GM21390 (cell line): ENCODE measurements around the gene PARD3.

ENCODE experiments used
- ATAC-seq: cut with Tn5 transposase; IDR thresholded peaks from one replicate; pipeline ENCODE4 v1.9.1; 2021; ENCODE audit not compliant: unreplicated experiment

PARD3 gene

DNA sequence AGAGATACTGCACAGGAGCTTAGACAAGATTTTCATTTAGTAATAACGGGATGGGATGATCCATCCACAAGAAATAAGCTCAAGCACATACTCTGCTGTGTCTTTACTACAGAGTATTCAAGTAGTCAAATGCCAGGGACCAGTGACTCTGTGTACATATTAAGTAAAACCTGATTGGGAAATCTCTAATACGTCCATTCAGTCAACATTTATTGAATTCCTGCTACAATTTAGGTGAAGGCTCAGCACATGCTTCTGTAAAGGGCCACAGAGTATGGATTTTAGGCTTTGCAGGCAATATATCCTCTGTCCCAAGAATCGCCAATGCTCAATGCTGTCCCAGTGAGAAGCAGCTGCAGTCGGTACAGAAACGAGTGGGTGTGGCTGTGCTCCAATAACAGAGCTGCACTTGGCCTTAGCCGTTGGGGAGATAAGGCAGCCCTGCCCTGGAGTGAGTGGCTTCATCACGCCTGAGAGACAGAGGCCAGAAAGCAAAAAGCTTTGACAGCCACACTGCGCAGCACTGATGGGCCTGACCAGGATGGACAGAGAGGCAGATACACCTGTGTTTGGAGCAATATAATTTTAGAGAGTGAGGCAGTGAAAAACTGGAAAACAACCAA is 186.8 kb downstream of the PARD3 start:
- no peak for ATAC-seq

DNA sequence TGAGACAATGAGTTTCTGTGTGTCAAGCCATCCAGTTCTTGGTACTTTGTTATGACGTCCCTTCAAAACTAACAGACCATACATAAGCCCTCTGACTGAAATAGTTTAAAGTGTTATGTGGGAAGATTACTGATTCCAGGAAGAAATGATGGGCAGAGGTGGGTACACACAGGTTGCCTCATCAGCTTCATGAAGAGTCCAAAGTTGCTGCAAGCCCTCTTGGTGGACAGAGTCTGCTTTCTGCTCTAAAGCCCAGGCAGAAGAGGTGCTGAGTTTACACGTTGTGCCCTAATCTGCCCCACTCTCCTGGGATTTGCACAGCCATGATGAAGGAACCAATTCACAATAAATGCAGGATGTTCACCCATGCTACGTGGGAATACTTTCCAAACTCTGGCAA is 187.4 kb downstream of the PARD3 start:
- no peak for ATAC-seq

DNA sequence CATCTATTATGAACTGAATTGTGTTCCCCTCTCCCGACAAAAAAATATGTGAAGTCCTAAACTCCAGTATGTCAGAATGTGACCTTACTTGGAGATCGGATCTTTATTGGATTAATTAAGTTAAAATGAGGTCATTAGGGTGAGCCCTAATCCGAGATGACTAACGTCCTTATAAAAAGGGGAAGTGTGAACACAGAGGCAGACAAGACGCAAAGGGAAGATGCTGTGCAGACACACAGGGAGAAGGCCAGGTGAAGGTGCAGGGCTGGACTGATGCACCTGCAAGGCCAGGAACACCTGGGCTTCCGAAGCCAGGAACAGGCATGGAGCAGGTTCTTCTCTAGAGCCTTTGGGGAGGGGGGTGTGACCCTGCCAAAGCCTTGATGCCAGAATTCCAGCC is 187.8 kb downstream of the PARD3 start:
- no peak for ATAC-seq

GRCh38 chr10:34626158-34626880 is 188.8 kb downstream of the PARD3 start:
- ATAC-seq = no peak

- no peak for ATAC-seq
These were observed 190.6 kb downstream of the PARD3 start for GRCh38 chr10:34624323-34625153.

DNA sequence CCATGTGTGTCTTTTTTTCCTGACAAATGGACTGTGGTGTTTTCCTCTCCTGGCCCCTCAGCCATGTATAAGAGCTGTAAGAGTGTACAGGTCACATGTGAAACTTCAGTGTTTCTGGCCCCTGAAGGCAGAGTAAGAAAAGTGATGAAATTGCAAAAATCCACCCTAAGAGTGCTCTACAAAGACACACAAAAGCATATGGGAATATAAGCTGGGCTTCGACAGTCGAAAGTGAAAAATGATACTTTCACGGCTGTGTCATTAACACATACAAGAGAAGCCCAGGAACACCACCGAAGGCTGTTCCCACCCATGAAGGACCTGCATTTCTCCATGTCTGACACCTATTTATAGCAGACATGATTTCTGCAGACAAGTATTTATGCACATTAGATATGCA is 192.2 kb downstream of the PARD3 start:
- no peak for ATAC-seq

GRCh38 chr10:34618611-34619010 is 196.5 kb downstream of the PARD3 start:
- ATAC-seq = no peak

DNA sequence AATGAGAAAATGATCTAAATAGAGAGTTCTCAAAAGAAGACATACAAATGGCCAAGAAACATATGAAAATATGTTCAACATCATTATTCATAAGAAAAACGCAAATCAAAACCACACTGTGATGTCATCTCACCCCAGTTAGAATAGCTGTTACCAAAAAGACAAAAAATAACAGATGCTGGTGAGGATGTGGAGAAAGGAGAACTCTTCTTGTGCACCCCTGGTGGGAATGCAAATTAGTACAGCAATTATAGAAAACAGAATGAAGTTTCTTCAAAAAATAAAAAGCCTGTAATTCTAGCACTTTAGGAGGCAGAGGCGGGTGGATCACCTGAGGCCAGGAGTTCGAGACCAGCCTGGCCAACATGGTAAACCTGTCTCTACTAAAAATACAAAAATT is 199.3 kb downstream of the PARD3 start:
- no peak for ATAC-seq

DNA sequence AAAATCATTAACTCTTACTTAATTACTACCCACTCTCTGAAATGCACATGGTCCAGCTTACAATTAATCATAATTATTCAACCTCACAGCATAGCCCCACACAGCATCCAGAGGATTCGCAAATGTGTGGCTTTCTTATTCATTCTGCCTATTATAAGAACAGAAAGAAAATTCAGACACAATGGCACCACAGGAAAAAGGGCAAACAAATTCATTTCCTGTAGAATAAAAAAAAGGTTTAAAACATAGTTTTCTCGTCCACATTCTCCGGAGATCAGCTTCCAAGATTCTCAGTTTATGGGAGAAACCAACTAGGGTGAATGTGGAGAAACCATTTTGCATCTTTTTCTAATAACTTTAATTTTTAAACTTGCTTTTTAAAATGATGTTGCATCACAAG is 201.6 kb downstream of the PARD3 start:
- ATAC-seq = no peak

DNA sequence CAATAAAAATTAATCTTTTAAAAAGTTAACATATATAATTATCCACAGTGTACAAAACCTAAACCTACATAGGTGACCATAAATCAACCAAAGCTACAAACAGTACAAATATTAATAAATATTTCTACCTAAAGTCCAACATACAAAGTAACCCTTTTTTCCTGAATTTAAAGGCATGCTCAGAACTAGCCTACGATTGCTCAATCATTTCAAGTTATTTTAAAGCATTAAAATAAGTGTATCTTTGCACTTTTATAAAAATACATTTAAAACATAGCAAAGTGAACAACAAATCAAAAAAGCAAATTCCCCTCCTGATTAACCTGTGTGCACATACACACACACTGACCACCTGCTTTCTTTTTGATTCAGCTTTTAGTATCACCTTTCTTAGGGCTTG is 202.2 kb downstream of the PARD3 start:
- ATAC-seq = no peak

GRCh38 chr10:34612446-34612845 is 202.7 kb downstream of the PARD3 start:
- ATAC-seq = no peak

- no peak for ATAC-seq
These were observed 205.7 kb downstream of the PARD3 start for GRCh38 chr10:34609287-34609940.

DNA sequence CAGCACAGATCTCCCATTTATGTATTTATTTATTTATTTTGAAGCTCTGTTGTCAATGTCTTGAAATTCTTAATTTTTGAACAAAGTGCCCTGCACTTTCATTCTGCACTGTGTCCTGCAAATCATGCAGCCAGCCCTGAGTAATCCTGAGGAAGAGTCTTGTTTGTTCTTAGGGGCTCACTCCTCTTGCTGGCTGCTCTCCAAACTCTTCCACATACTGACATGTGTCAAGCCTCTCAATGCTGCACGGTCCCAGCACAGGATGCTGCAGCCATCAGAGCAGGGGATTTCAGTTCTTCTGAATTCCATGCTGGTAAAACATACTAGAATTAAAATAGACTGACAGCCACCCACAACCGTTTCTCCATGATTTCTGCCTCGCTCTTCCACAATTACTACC is 207.2 kb downstream of the PARD3 start:
- ATAC-seq = no peak

GRCh38 chr10:34606890-34607289 is 208.2 kb downstream of the PARD3 start:
- no peak for ATAC-seq

GRCh38 chr10:34602478-34602877 is 212.6 kb downstream of the PARD3 start:
- ATAC-seq = no peak

- ATAC-seq = no peak
These were observed 213.4 kb downstream of the PARD3 start for GRCh38 chr10:34601691-34602090.

GRCh38 chr10:34599026-34599795 is 215.9 kb downstream of the PARD3 start:
- no peak for ATAC-seq

DNA sequence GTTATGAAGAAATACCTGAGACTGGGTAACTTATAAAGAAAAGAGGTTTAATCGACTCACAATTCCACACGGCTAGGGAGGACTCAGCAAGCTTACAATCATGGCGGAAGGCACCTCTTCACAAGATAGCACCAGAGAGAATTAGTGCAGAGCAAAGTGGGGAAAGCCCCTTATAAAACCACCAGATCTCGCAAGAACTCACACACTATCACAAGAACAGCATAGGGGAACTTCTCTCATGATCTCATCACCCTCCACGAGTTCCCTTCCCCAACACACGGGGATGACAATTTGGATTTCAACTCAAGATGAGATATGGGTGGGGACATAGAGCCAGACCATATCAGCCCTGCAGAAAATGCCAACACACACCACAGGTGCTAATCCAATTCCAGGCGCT is 218.7 kb downstream of the PARD3 start:
- no peak for ATAC-seq

GRCh38 chr10:34593930-34594329 is 221.2 kb downstream of the PARD3 start:
- no peak for ATAC-seq

DNA sequence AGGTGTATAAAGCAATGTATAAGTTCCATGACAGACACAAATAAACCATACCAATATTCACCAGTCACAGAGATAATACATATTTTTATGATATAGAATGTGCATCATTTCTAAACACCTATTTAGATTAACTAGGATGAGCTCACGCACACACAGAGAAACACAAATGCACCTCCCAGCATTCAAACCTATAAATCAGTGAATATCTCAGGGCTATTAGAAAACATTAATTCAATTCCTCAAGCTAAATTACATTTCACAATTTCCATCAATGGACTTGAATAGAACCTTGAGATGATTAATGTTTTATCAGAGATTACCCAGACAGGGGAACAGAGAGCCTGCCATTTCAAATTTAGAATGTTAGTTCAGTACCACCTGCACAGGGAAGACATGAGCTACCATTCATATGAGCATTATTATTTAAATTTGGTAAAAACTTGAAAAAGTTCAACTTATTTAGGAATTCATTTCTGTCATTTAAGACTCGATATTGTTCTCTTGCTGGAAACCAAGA is 221.7 kb downstream of the PARD3 start:
- no peak for ATAC-seq

- ATAC-seq = no peak
These were observed 224.3 kb downstream of the PARD3 start for GRCh38 chr10:34590793-34591192.
